Neural cell (in vitro differentiated cells): ENCODE data around the gene NSFL1C. TPM values are rescaled to one million over a fixed set of nuclear protein-coding genes. Genes with fewer than 3 reads are reported as not detected.

Source experiments
- H2AFZ ChIP-seq: fragments of 200-600, 300-800 bp; sonication (generic), shearing (Covaris generic); 2 replicates; pipeline ENCODE4 v1.6.0; 2014; ENCODE audit warnings: low read depth, mild to moderate bottlenecking, antibody characterized with exemption, low read length, moderate library complexity
- H3F3A ChIP-seq: fragments of 200-600 bp; shearing (Covaris generic); 2 replicates; pipeline ENCODE4 v1.6.1; 2016; ENCODE audit warnings: mild to moderate bottlenecking, moderate library complexity, mixed read lengths, antibody characterized with exemption, low read length; ENCODE audit not compliant: insufficient read depth, poor library complexity, severe bottlenecking
- H3K27ac ChIP-seq: fragments of 200-600, 300-800 bp; sonication (generic), shearing (Covaris generic); 2 replicates; pipeline ENCODE4 v1.5.1; 2014; ENCODE audit warnings: mild to moderate bottlenecking, low read length, moderate library complexity
- H3K27me3 ChIP-seq: fragments of 300-800, 200-600 bp; sonication (generic), shearing (Covaris generic); 2 replicates; pipeline ENCODE4 v1.6.0; 2014; ENCODE audit warnings: mild to moderate bottlenecking, low read depth, low read length, moderate library complexity; ENCODE audit not compliant: insufficient read depth
- H3K36me3 ChIP-seq: fragments of 300-800, 200-600 bp; sonication (generic), shearing (Covaris generic); 2 replicates; pipeline ENCODE4 v1.5.1; 2014; ENCODE audit warnings: mild to moderate bottlenecking, antibody characterized with exemption, low read length, moderate library complexity; ENCODE audit not compliant: insufficient read depth
- H3K4me2 ChIP-seq: fragments of 300-800, 200-600 bp; sonication (generic), shearing (Covaris generic); 2 replicates; pipeline ENCODE4 v1.6.0; 2014; ENCODE audit warnings: mild to moderate bottlenecking, low read length
- H3K4me3 ChIP-seq: fragments of 300-800, 200-600 bp; sonication (generic), shearing (Covaris generic); 2 replicates; pipeline ENCODE4 v1.5.1; 2014; ENCODE audit warnings: mild to moderate bottlenecking, low read length, moderate library complexity
- H3K79me2 ChIP-seq: fragments of 200-600 bp; shearing (Covaris generic); replicated peaks from 2 replicates; pipeline ENCODE4 v1.6.0; 2014; ENCODE audit warnings: mild to moderate bottlenecking, low read length, moderate library complexity; ENCODE audit not compliant: insufficient read depth
- H3K9ac ChIP-seq: fragments of 300-800, 200-600 bp; sonication (generic), shearing (Covaris generic); 2 replicates; pipeline ENCODE4 v1.6.1; 2016; ENCODE audit warnings: mild to moderate bottlenecking, low read length, mixed read lengths
- H3K9me2 ChIP-seq: fragments of 200-600 bp; shearing (Covaris generic); 2 replicates; pipeline ENCODE4 v1.6.1; 2016; ENCODE audit warnings: mild to moderate bottlenecking, low read length, mixed read lengths; ENCODE audit not compliant: insufficient read depth
- H3K9me3 ChIP-seq: fragments of 200-600, 300-800 bp; sonication (generic), shearing (Covaris generic); 2 replicates; pipeline ENCODE4 v1.6.1; 2016; ENCODE audit warnings: mild to moderate bottlenecking, mixed run types, low read length, moderate library complexity, mixed read lengths
- H4K20me1 ChIP-seq: fragments of 200-600 bp; shearing (Covaris generic); 2 replicates; pipeline ENCODE4 v1.6.1; 2016; ENCODE audit warnings: mild to moderate bottlenecking, mixed run types; ENCODE audit not compliant: insufficient read depth
- CTCF ChIP-seq: fragments of 450-650 bp; IDR thresholded peaks from 2 replicates; pipeline ENCODE4 v1.5.1; 2014; ENCODE audit warnings: antibody characterized with exemption, mild to moderate bottlenecking, moderate library complexity; ENCODE audit not compliant: poor library complexity, severe bottlenecking
- EP300 ChIP-seq: fragments of 450-650 bp; conservative IDR thresholded peaks from 2 replicates; pipeline ENCODE4 v1.6.1; 2014; ENCODE audit warnings: antibody characterized with exemption, mild to moderate bottlenecking, moderate library complexity; ENCODE audit not compliant: poor library complexity, severe bottlenecking
- EZH2 ChIP-seq: fragments of 200-600, 300-800 bp; shearing (Covaris generic), sonication (generic); IDR thresholded peaks from 2 replicates; pipeline ENCODE4 v1.6.1; 2014; ENCODE audit warnings: antibody characterized with exemption, low read length, borderline replicate concordance, mild to moderate bottlenecking; ENCODE audit not compliant: insufficient read depth, poor library complexity, severe bottlenecking
- MXI1 ChIP-seq: fragments of 450-650 bp; conservative IDR thresholded peaks from 2 replicates; pipeline ENCODE4 v1.6.1; 2014; ENCODE audit warnings: antibody characterized with exemption, mild to moderate bottlenecking; ENCODE audit not compliant: poor library complexity, severe bottlenecking
- POLR2AphosphoS5 ChIP-seq: IDR thresholded peaks from 2 replicates; pipeline ENCODE4 v1.6.1; 2012
- RAD21 ChIP-seq: fragments of 450-650 bp; conservative IDR thresholded peaks from 2 replicates; pipeline ENCODE4 v1.6.1; 2014; ENCODE audit warnings: antibody characterized with exemption, mild to moderate bottlenecking, moderate library complexity
- REST ChIP-seq: IDR thresholded peaks from 2 replicates; pipeline ENCODE4 v1.6.1; 2012; ENCODE audit warnings: borderline replicate concordance
- SMC3 ChIP-seq: fragments of 450-650 bp; conservative IDR thresholded peaks from 2 replicates; pipeline ENCODE4 v1.6.1; 2014; ENCODE audit warnings: antibody characterized with exemption, mild to moderate bottlenecking, moderate library complexity; ENCODE audit not compliant: poor library complexity
- TAF1 ChIP-seq: IDR thresholded peaks from 2 replicates; pipeline ENCODE4 v1.6.1; 2012; ENCODE audit warnings: low read depth
- polyA plus RNA-seq: library from polyadenylated mRNA; depleted of rRNA; stranded (reverse); fragments of >200 nt; gene quantifications from 2 replicates; pipeline ENCODE4 v1.2.3, GENCODE V29; 2014

NSFL1C gene
- polyA plus RNA-seq, 1 donor from 2014 or later = 48.7 TPM

GRCh38 chr20:1422753-1423152 is 43.9 kb downstream of the NSFL1C start:
- no peaks in the 10 kb centered on the region for H3K79me2 ChIP-seq
- no peaks in the 10 kb centered on the region for H3F3A ChIP-seq
- no peaks in the 10 kb centered on the region for H3K9me3 ChIP-seq
- H3K36me3 ChIP-seq = no peaks in the 10 kb centered on the region
- no peak overlapping the region for H3K4me3 ChIP-seq
- H3K9me2 ChIP-seq = no peaks in the 10 kb centered on the region
- H3K4me2 ChIP-seq = no peak overlapping the region
- TF ChIP-seq CTCF (no peak), TAF1 (no peak), EP300 (no peak), RAD21 (no peak), POLR2AphosphoS5 (no peak), REST (no peak)
- no peaks in the 10 kb centered on the region for H4K20me1 ChIP-seq
- no peaks in the 10 kb centered on the region for H3K27me3 ChIP-seq
- H3K9ac ChIP-seq = no peak overlapping the region
- H3K27ac ChIP-seq = no peak overlapping the region
- no peak overlapping the region for H2AFZ ChIP-seq

GRCh38 chr20:1420066-1420465 is 46.6 kb downstream of the NSFL1C start:
- no peaks in the 10 kb centered on the region for H3K36me3 ChIP-seq
- no peaks in the 10 kb centered on the region for H3K27me3 ChIP-seq
- TF ChIP-seq REST (no peak), EZH2 (no peak), MXI1 (no peak), TAF1 (no peak), POLR2AphosphoS5 (no peak), SMC3 (no peak), CTCF (no peak)
- H3K9ac ChIP-seq = no peak overlapping the region
- H3K4me3 ChIP-seq = no peak overlapping the region
- no peak overlapping the region for H3K4me2 ChIP-seq
- H3K9me2 ChIP-seq = no peaks in the 10 kb centered on the region
- no peak overlapping the region for H3K27ac ChIP-seq
- H3F3A ChIP-seq = no peaks in the 10 kb centered on the region
- H3K9me3 ChIP-seq = no peaks in the 10 kb centered on the region
- no peaks in the 10 kb centered on the region for H4K20me1 ChIP-seq
- no peaks in the 10 kb centered on the region for H3K79me2 ChIP-seq
- no peak overlapping the region for H2AFZ ChIP-seq
